Neural progenitor cell (in vitro differentiated cells): ENCODE measurements around the gene LRBA. TPM values are rescaled to one million over a fixed set of nuclear protein-coding genes. Genes with fewer than 3 reads are reported as not detected.

Experiments used
- DNase-seq: peaks from one replicate; pipeline ENCODE4 v3.0.0-alpha.2; 2016; ENCODE audit warnings: low spot score
- H2AFZ ChIP-seq: fragments of 200-600 bp; sonication (generic); replicated peaks from 2 replicates; pipeline ENCODE4 v1.6.1; 2016; ENCODE audit warnings: antibody characterized with exemption
- H3F3A ChIP-seq: fragments of 200-600 bp; sonication (generic); 2 replicates; pipeline ENCODE4 v1.6.1; 2016; ENCODE audit warnings: antibody characterized with exemption, low read depth
- H3K27ac ChIP-seq: fragments of 200-600 bp; sonication (generic); 2 replicates; pipeline ENCODE4 v1.5.1; 2016; ENCODE audit warnings: mild to moderate bottlenecking
- H3K27me3 ChIP-seq: fragments of 200-600 bp; sonication (generic); 2 replicates; pipeline ENCODE4 v1.6.1; 2016; ENCODE audit warnings: mild to moderate bottlenecking, moderate library complexity
- H3K36me3 ChIP-seq: fragments of 200-600 bp; sonication (generic); 2 replicates; pipeline ENCODE4 v1.5.1; 2016
- H3K4me1 ChIP-seq: fragments of 200-600 bp; sonication (generic); 2 replicates; pipeline ENCODE4 v1.6.1; 2016; ENCODE audit warnings: mixed run types
- H3K4me2 ChIP-seq: fragments of 200-600 bp; sonication (generic); 2 replicates; pipeline ENCODE4 v1.6.1; 2016
- H3K4me3 ChIP-seq: fragments of 200-600 bp; sonication (generic); 2 replicates; pipeline ENCODE4 v1.5.1; 2016
- H3K79me2 ChIP-seq: fragments of 200-600 bp; sonication (generic); 2 replicates; pipeline ENCODE4 v1.6.1; 2016; ENCODE audit warnings: low read depth
- H3K9ac ChIP-seq: fragments of 200-600 bp; sonication (generic); 2 replicates; pipeline ENCODE4 v1.6.1; 2016
- H3K9me3 ChIP-seq: fragments of 200-600 bp; sonication (generic); 2 replicates; pipeline ENCODE4 v1.5.1; 2016; ENCODE audit warnings: low read depth
- H4K20me1 ChIP-seq: fragments of 200-600 bp; sonication (generic); 2 replicates; pipeline ENCODE4 v1.6.1; 2016; ENCODE audit warnings: low read depth
- H3K27ac Mint-ChIP-seq: 3 replicates; pipeline ENCODE4 v1.8.0; 2021; ENCODE audit warnings: mixed read lengths
- H3K27me3 Mint-ChIP-seq: 2 replicates; pipeline ENCODE4 v1.8.0; 2022; ENCODE audit warnings: low read depth, mild to moderate bottlenecking, inconsistent platforms, moderate library complexity, mixed read lengths; ENCODE audit not compliant: insufficient read depth
- H3K36me3 Mint-ChIP-seq: 3 replicates; pipeline ENCODE4 v1.8.0; 2021; ENCODE audit warnings: mixed read lengths
- H3K4me1 Mint-ChIP-seq: 3 replicates; pipeline ENCODE4 v1.8.0; 2021; ENCODE audit warnings: mixed read lengths
- H3K4me3 Mint-ChIP-seq: 3 replicates; pipeline ENCODE4 v1.8.0; 2021; ENCODE audit warnings: mild to moderate bottlenecking, moderate library complexity, mixed read lengths
- H3K9me3 Mint-ChIP-seq: 3 replicates; pipeline ENCODE4 v1.8.0; 2020; ENCODE audit warnings: mixed read lengths
- EZH2 ChIP-seq: fragments of 200-600 bp; sonication (generic); IDR thresholded peaks from 2 replicates; pipeline ENCODE4 v1.6.1; 2017; ENCODE audit warnings: antibody characterized with exemption, mild to moderate bottlenecking, moderate library complexity
- EZH2phosphoT487 ChIP-seq: fragments of 200-600 bp; sonication (generic); IDR thresholded peaks from 2 replicates; pipeline ENCODE4 v1.6.1; 2017; ENCODE audit warnings: antibody characterized with exemption
- total RNA-seq: library from RNA; depleted of rRNA; stranded (reverse); fragments of >200 nt; gene quantifications from 2 replicates; pipeline ENCODE4 v1.2.3, GENCODE V29; 2015; ENCODE audit warnings: low replicate concordance
- TF ChIP-seq, protein P1 (sequence below): fragments of 200-600 bp; sonication (generic); IDR thresholded peaks from 2 replicates; pipeline ENCODE4 v1.5.1; 2017; ENCODE audit warnings: antibody characterized with exemption, mild to moderate bottlenecking

Gene LRBA
- total RNA-seq, 1 donor from 2014 or later, result 111 TPM

GRCh38 chr4:150817804-150818528, 197.1 kb downstream of the LRBA start:
- TF ChIP-seq EZH2 (no peak), EZH2phosphoT487 (no peak)
- TF ChIP-seq, protein P1, sequence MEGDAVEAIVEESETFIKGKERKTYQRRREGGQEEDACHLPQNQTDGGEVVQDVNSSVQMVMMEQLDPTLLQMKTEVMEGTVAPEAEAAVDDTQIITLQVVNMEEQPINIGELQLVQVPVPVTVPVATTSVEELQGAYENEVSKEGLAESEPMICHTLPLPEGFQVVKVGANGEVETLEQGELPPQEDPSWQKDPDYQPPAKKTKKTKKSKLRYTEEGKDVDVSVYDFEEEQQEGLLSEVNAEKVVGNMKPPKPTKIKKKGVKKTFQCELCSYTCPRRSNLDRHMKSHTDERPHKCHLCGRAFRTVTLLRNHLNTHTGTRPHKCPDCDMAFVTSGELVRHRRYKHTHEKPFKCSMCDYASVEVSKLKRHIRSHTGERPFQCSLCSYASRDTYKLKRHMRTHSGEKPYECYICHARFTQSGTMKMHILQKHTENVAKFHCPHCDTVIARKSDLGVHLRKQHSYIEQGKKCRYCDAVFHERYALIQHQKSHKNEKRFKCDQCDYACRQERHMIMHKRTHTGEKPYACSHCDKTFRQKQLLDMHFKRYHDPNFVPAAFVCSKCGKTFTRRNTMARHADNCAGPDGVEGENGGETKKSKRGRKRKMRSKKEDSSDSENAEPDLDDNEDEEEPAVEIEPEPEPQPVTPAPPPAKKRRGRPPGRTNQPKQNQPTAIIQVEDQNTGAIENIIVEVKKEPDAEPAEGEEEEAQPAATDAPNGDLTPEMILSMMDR, result no peak
- no peak overlapping the region for H3K4me3 Mint-ChIP-seq
- H3K9me3 ChIP-seq, result no peaks in the 10 kb centered on the region
- no peaks in the 10 kb centered on the region for H4K20me1 ChIP-seq
- H3K27ac Mint-ChIP-seq, result no peak overlapping the region
- H3K79me2 ChIP-seq, result no peaks in the 10 kb centered on the region
- no peaks in the 10 kb centered on the region for H3K9me3 Mint-ChIP-seq
- no peaks in the 10 kb centered on the region for H3K4me1 Mint-ChIP-seq
- no peaks in the 10 kb centered on the region for H3K4me1 ChIP-seq
- no peaks in the 10 kb centered on the region for H3K36me3 ChIP-seq
- H2AFZ ChIP-seq, result no peak overlapping the region
- peaks cover 4% of the 10 kb centered on the region for H3K36me3 Mint-ChIP-seq
- DNase-seq, result no peak
- H3K9ac ChIP-seq, result no peak overlapping the region
- H3F3A ChIP-seq, result no peaks in the 10 kb centered on the region
- H3K27ac ChIP-seq, result no peak overlapping the region
- H3K27me3 ChIP-seq, result no peaks in the 10 kb centered on the region
- no peaks in the 10 kb centered on the region for H3K27me3 Mint-ChIP-seq
- H3K4me2 ChIP-seq, result no peak overlapping the region
- no peak overlapping the region for H3K4me3 ChIP-seq

GRCh38 chr4:150817017-150817416, 198.1 kb downstream of the LRBA start:
- Mint-ChIP-seq H3K27me3 (no peaks in the 10 kb centered on the region), H3K36me3 (peaks cover 4% of the 10 kb centered on the region), H3K9me3 (no peaks in the 10 kb centered on the region), H3K27ac (no peak overlapping the region), H3K4me3 (no peak overlapping the region), H3K4me1 (no peaks in the 10 kb centered on the region)
- Histone ChIP-seq H3K36me3 (no peaks in the 10 kb centered on the region), H3K27ac (no peak overlapping the region), H3K4me3 (no peak overlapping the region), H3F3A (no peaks in the 10 kb centered on the region), H3K4me1 (no peaks in the 10 kb centered on the region), H2AFZ (no peak overlapping the region), H3K27me3 (no peaks in the 10 kb centered on the region), H3K9me3 (no peaks in the 10 kb centered on the region), H3K9ac (no peak overlapping the region), H3K79me2 (no peaks in the 10 kb centered on the region), H4K20me1 (no peaks in the 10 kb centered on the region), H3K4me2 (no peak overlapping the region)
- DNase-seq, result no peak
- TF ChIP-seq, protein P1, result no peak
- no peak for TF ChIP-seq EZH2
- TF ChIP-seq EZH2phosphoT487, result no peak

DNA sequence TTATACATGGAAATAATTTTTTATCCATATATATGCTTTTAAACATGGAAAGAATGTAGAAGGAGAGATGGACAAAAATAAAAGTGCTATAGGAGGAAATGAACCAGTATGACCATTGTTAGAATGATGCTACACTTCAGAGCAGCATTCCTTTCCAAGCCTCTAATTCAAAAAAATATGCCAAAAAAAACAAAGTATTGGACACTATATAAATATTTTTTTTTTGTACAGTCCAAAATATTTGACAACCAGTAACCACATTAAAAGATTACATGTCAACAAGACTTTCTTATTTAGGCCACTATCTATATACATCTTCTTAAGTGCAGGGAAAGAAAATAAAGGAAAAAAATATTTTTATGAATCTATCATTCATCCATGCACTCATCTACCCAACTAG, 198.6 kb downstream of the LRBA start:
- Histone ChIP-seq H2AFZ (no peak overlapping the region), H3K4me2 (no peak overlapping the region), H3K36me3 (no peaks in the 10 kb centered on the region), H3K4me3 (no peak overlapping the region), H3K4me1 (no peaks in the 10 kb centered on the region), H3K27me3 (no peaks in the 10 kb centered on the region), H3K79me2 (no peaks in the 10 kb centered on the region), H3K27ac (no peak overlapping the region), H3K9ac (no peak overlapping the region), H4K20me1 (no peaks in the 10 kb centered on the region), H3F3A (no peaks in the 10 kb centered on the region), H3K9me3 (no peaks in the 10 kb centered on the region)
- no peaks in the 10 kb centered on the region for H3K9me3 Mint-ChIP-seq
- H3K4me1 Mint-ChIP-seq, result no peaks in the 10 kb centered on the region
- TF ChIP-seq, protein P1, result no peak
- TF ChIP-seq EZH2phosphoT487, result no peak
- TF ChIP-seq EZH2, result no peak
- peaks cover 4% of the 10 kb centered on the region for H3K36me3 Mint-ChIP-seq
- no peak for DNase-seq
- H3K4me3 Mint-ChIP-seq, result no peak overlapping the region
- no peaks in the 10 kb centered on the region for H3K27me3 Mint-ChIP-seq
- H3K27ac Mint-ChIP-seq, result no peak overlapping the region
